KOPT-K1 (cell line): ENCODE results near the gene ATP5PO.
"Not testable (repeated sequence)": the region's sequence is repeated elsewhere in the genome, so short reads cannot be mapped to it uniquely, and the experiment has no call there.

ENCODE experiments used
- H3K27ac ChIP-seq: fragments of 200-600 bp; sonication (generic); 2 replicates; pipeline ENCODE4 v1.5.1; 2016; ENCODE audit warnings: antibody characterized with exemption, mild to moderate bottlenecking, low read depth, low read length; ENCODE audit not compliant: poor library complexity, severe bottlenecking
- H3K36me3 ChIP-seq: fragments of 200-600 bp; sonication (generic); 2 replicates; pipeline ENCODE4 v1.5.1; 2017; ENCODE audit warnings: antibody characterized with exemption, mild to moderate bottlenecking, low read length, moderate library complexity; ENCODE audit not compliant: insufficient read depth
- H3K9me3 ChIP-seq: fragments of 200-600 bp; sonication (generic); 2 replicates; pipeline ENCODE4 v1.5.1; 2017; ENCODE audit warnings: antibody characterized with exemption, low read length, mild to moderate bottlenecking; ENCODE audit not compliant: insufficient read depth, poor library complexity, severe bottlenecking

The ATP5PO gene

GRCh38 chr21:33931052-33931798 lies 15.6 kb upstream of the ATP5PO start:
- peak overlapping the region; percentile 95 for H3K27ac ChIP-seq
- H3K9me3 ChIP-seq, H3K36me3 ChIP-seq: not testable (repeated sequence)

GRCh38 chr21:33926248-33926647 lies 10.6 kb upstream of the ATP5PO start:
- not testable (repeated sequence) for H3K36me3 ChIP-seq, H3K27ac ChIP-seq, H3K9me3 ChIP-seq

- H3K36me3 ChIP-seq, result no peaks in the 10 kb centered on the region
- H3K27ac ChIP-seq, result peak overlapping the region; percentile 43
Observed at GRCh38 chr21:33924766-33925100, 9.1 kb upstream of the ATP5PO start.

GRCh38 chr21:33924079-33924765 lies 8.6 kb upstream of the ATP5PO start:
- H3K36me3 ChIP-seq, result no peaks in the 10 kb centered on the region
- H3K9me3 ChIP-seq, result peaks cover 6% of the 10 kb centered on the region
- peak overlapping the region; percentile 43 for H3K27ac ChIP-seq

More at GRCh38 chr21:33924766-33925100, 9.1 kb upstream of the ATP5PO start:
- H3K9me3 ChIP-seq, result peaks cover 6% of the 10 kb centered on the region

GRCh38 chr21:33917421-33917820 lies 1.8 kb upstream of the ATP5PO start:
- Histone ChIP-seq H3K9me3 (no peaks in the 10 kb centered on the region), H3K27ac (no peak overlapping the region), H3K36me3 (peaks cover 20% of the 10 kb centered on the region)

GRCh38 chr21:33916200-33916567 lies 580 bp upstream of the ATP5PO start:
- peak overlapping the region; percentile 84 for H3K27ac ChIP-seq
- peaks cover 32% of the 10 kb centered on the region for H3K36me3 ChIP-seq
- no peaks in the 10 kb centered on the region for H3K9me3 ChIP-seq

GRCh38 chr21:33914188-33914587 lies 1.4 kb downstream of the ATP5PO start:
- Histone ChIP-seq H3K27ac (no peak overlapping the region), H3K36me3 (peaks cover 52% of the 10 kb centered on the region), H3K9me3 (no peaks in the 10 kb centered on the region)

GRCh38 chr21:33909756-33910155 lies 5.8 kb downstream of the ATP5PO start:
- peaks cover 96% of the 10 kb centered on the region for H3K36me3 ChIP-seq
- no peak overlapping the region for H3K27ac ChIP-seq

GRCh38 chr21:33908760-33909159 lies 6.8 kb downstream of the ATP5PO start:
- peaks cover 100% of the 10 kb centered on the region for H3K36me3 ChIP-seq
- no peaks in the 10 kb centered on the region for H3K9me3 ChIP-seq
- no peak overlapping the region for H3K27ac ChIP-seq

More at GRCh38 chr21:33909756-33910155, 5.8 kb downstream of the ATP5PO start:
- H3K9me3 ChIP-seq, result no peaks in the 10 kb centered on the region

GRCh38 chr21:33904041-33904440 lies 11.6 kb downstream of the ATP5PO start:
- Histone ChIP-seq H3K36me3 (peaks cover 97% of the 10 kb centered on the region), H3K27ac (no peak overlapping the region), H3K9me3 (no peaks in the 10 kb centered on the region)

- peaks cover 80% of the 10 kb centered on the region for H3K36me3 ChIP-seq
- no peak overlapping the region for H3K27ac ChIP-seq
- no peaks in the 10 kb centered on the region for H3K9me3 ChIP-seq
Observed at GRCh38 chr21:33902349-33902748, 13.3 kb downstream of the ATP5PO start.

GRCh38 chr21:33901412-33902288 lies 14.0 kb downstream of the ATP5PO start:
- H3K9me3 ChIP-seq, result no peaks in the 10 kb centered on the region
- peaks cover 73% of the 10 kb centered on the region for H3K36me3 ChIP-seq
- H3K27ac ChIP-seq, result no peak overlapping the region

GRCh38 chr21:33899199-33899598 lies 16.4 kb downstream of the ATP5PO start:
- H3K36me3 ChIP-seq, result peaks cover 48% of the 10 kb centered on the region
- no peaks in the 10 kb centered on the region for H3K9me3 ChIP-seq

GRCh38 chr21:33898586-33898985 lies 17.0 kb downstream of the ATP5PO start:
- H3K27ac ChIP-seq, result no peak overlapping the region
- H3K9me3 ChIP-seq, result no peaks in the 10 kb centered on the region
- peaks cover 43% of the 10 kb centered on the region for H3K36me3 ChIP-seq

More at GRCh38 chr21:33899199-33899598, 16.4 kb downstream of the ATP5PO start:
- H3K27ac ChIP-seq, result no peak overlapping the region

- peaks cover 34% of the 10 kb centered on the region for H3K36me3 ChIP-seq
Observed at GRCh38 chr21:33897739-33898138, 17.9 kb downstream of the ATP5PO start.

More at GRCh38 chr21:33897739-33898138, 17.9 kb downstream of the ATP5PO start:
- Histone ChIP-seq H3K9me3 (no peaks in the 10 kb centered on the region), H3K27ac (no peak overlapping the region)
